Kidney (tissue), 14 donors: ENCODE results near the gene ZNF789. TPM values are rescaled to one million over a fixed set of nuclear protein-coding genes. Genes with fewer than 3 reads are reported as not detected.

Source experiments
- DNase-seq, 5 donors: peaks; one replicate each; pipeline ENCODE4 v3.0.0-alpha.2; 2013 to 2020
- FAIRE-seq: peaks from 2 replicates; lab custom pipeline; 2012; peaks lifted over from hg19 to GRCh38; lab: Jason Lieb, UNC
- H3K27ac ChIP-seq, 2 donors: one replicate each; pipeline ENCODE4 v1.7.0; 2013; ENCODE audit warnings: low read depth in 2 of 2, low read length in 2 of 2, inconsistent platforms in 1 of 2
- H3K27me3 ChIP-seq: one replicate; pipeline ENCODE4 v1.7.1; 2013; ENCODE audit warnings: low read length, inconsistent platforms; ENCODE audit not compliant: control insufficient read depth, insufficient read depth
- H3K36me3 ChIP-seq, 3 donors: one replicate each; pipeline versions ENCODE4 v1.7.0 to v1.7.1; 2013; ENCODE audit warnings: low read length in 3 of 3, control low read depth in 1 of 3, inconsistent platforms in 1 of 3; ENCODE audit not compliant: insufficient read depth in 3 of 3, control insufficient read depth in 2 of 3
- H3K4me1 ChIP-seq, 3 donors: one replicate each; pipeline versions ENCODE4 v1.7.0 to v1.7.1; 2013; ENCODE audit warnings: low read length in 3 of 3, inconsistent platforms in 1 of 3, low read depth in 1 of 3; ENCODE audit not compliant: control insufficient read depth in 2 of 3, insufficient read depth in 2 of 3
- H3K4me3 ChIP-seq, 3 donors: one replicate each; pipeline versions ENCODE4 v1.7.0 to v1.8.1; 2013; ENCODE audit warnings: low read length in 3 of 3, control low read depth in 1 of 3, inconsistent platforms in 1 of 3
- H3K9ac ChIP-seq, 3 donors: one replicate each; pipeline versions ENCODE4 v1.7.0 to v1.7.1; 2013; ENCODE audit warnings: low read length in 3 of 3, control low read depth in 1 of 3, inconsistent platforms in 1 of 3
- H3K9me3 ChIP-seq, 3 donors: one replicate each; pipeline versions ENCODE4 v1.7.0 to v1.7.1; 2013; ENCODE audit warnings: low read length in 3 of 3, control low read depth in 1 of 3, inconsistent platforms in 1 of 3; ENCODE audit not compliant: control insufficient read depth in 2 of 3, insufficient read depth in 1 of 3
- intact Hi-C: fragments of 100-400 bp; cut with DNase I; formaldehyde crosslinking; loops from one replicate; pipeline ENCODE4 v1.11.1; 2022
- polyA plus RNA-seq: library from polyadenylated mRNA; stranded (reverse); fragments of 350-450 nt; fragmentation: Illumina TruSeq; extraction: RNeasy Lipid Tissue Mini Kit (QIAGEN cat#74804); gene quantifications from one replicate; pipeline ENCODE4 v1.2.3, GENCODE V29; 2014; ENCODE audit warnings: low read depth, low replicate concordance; ENCODE audit not compliant: insufficient read depth
- total RNA-seq: library from RNA; stranded (reverse); fragmentation: NEBNext Ultra II Directional; extraction: Animal tissue kit (Norgen Biotek cat#: 25700); gene quantifications from one replicate; pipeline ENCODE4 v1.2.1, GENCODE V29; 2021
- TF ChIP-seq, protein P1 (sequence below): IDR thresholded peaks from 3 replicates; pipeline ENCODE4 v1.5.1; 2012; ENCODE audit warnings: mild to moderate bottlenecking, moderate library complexity, borderline replicate concordance; ENCODE audit not compliant: insufficient read depth; ENCODE audit errors: extremely low read depth
- donor health status: control.
- donor health status: control.
- donor health status: control.
- donor health status: control.
- donor health status: control.
- donor health status: DM: yes; HTN: yes; CAD: no.
- donor health status: Normal renal cell carcinoma (clear cell type).

Gene ZNF789
- total and polyA plus RNA-seq, 2 donors from 2014 or later: 10.6 to 14.8 TPM

DNA sequence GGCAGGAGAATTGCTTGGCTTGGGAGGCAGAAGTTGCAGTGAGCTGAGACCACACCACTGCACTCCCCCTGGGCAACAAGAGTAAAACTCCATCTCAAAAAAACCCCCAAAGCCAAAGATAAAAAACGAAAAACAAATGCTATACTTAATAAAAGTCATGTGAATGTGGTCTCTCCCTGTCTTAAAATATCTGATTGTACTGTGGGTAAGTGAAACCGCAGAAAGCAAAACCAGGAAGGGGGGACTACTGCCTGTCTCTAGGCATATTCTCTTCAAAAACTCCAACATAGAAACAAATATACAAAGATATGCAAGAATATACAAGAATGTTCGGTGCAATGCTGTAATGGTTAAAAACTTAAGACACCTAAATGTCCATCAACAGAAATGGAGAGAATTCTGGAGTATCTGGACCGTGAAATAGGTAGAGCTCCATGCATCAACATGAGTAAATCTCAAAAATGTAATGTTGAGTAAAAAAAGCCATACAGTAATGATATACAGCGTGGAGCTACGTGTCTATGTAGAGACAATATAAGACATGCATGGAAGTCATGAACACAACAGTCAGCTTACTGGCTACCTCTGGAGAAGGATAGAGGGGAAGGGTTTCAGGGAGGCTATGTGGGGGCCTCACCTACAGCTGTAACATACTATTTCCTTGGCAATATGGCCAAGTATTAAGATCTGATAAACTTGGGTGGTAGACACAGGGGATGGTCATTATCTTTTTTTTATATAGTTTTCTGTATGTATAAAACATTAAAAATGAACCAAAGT lies 25.3 kb downstream of the ZNF789 start:
- TF ChIP-seq, protein P1, sequence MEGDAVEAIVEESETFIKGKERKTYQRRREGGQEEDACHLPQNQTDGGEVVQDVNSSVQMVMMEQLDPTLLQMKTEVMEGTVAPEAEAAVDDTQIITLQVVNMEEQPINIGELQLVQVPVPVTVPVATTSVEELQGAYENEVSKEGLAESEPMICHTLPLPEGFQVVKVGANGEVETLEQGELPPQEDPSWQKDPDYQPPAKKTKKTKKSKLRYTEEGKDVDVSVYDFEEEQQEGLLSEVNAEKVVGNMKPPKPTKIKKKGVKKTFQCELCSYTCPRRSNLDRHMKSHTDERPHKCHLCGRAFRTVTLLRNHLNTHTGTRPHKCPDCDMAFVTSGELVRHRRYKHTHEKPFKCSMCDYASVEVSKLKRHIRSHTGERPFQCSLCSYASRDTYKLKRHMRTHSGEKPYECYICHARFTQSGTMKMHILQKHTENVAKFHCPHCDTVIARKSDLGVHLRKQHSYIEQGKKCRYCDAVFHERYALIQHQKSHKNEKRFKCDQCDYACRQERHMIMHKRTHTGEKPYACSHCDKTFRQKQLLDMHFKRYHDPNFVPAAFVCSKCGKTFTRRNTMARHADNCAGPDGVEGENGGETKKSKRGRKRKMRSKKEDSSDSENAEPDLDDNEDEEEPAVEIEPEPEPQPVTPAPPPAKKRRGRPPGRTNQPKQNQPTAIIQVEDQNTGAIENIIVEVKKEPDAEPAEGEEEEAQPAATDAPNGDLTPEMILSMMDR: no peak
- Histone ChIP-seq H3K9me3 (peaks cover 0 to 11% (median 2%) of the 10 kb centered on the region in 3 donors), H3K4me1 (peaks cover 0 to 14% (median 8%) of the 10 kb centered on the region in 3 donors), H3K36me3 (peaks cover 8 to 14% (median 12%) of the 10 kb centered on the region in 3 donors), H3K27ac (no peak overlapping the region), H3K4me3 (peak overlapping the region; percentile 57 to 82 (median 82)), H3K27me3 (no peaks in the 10 kb centered on the region), H3K9ac (peak overlapping the region in 1 of 3 donors; percentile 71)
- FAIRE-seq: no peak
- no peak for DNase-seq
- intact Hi-C loops: no loop called here

DNA sequence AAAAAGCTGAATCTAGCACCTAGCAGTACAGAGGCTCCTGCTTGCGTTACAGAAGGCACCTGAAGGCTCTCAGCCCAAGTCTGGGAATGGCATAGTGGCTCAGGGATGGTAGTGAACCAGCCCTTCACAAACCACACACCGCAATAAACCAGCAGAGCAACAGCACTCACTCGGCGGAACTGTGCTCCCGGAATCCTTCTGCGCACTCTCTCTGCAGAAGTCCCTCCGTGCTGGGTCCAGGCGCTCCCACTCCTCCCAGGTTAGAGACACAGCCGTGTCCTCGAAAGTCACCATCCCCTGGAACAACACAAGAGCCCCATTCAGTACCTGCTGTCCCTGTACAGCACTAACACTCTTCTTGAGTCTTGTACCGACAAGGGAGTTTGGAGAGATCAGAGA lies 25.9 kb downstream of the ZNF789 start:
- no peak for FAIRE-seq
- Histone ChIP-seq H3K36me3 (peaks cover 7 to 11% (median 10%) of the 10 kb centered on the region in 3 donors), H3K27me3 (no peaks in the 10 kb centered on the region), H3K9me3 (peaks cover 0 to 9% (median under 1%) of the 10 kb centered on the region in 3 donors), H3K27ac (no peak overlapping the region), H3K9ac (peak overlapping the region in 2 of 3 donors; percentile 42 to 71), H3K4me1 (peaks cover 0 to 14% (median 8%) of the 10 kb centered on the region in 3 donors), H3K4me3 (peak overlapping the region; percentile 57 to 82 (median 82))
- intact Hi-C loops: no loop called here
- TF ChIP-seq, protein P1: no peak
- DNase-seq: no peak

GRCh38 chr7:99499371-99499720 lies 26.7 kb downstream of the ZNF789 start:
- H3K36me3 ChIP-seq: peaks cover 0 to 3% (median 2%) of the 10 kb centered on the region in 3 donors
- DNase-seq: peak in 1 of 5 donors; percentile 19
- no peak for FAIRE-seq
- intact Hi-C loops: no loop called here
- H3K4me1 ChIP-seq: peaks cover 0 to 16% (median 8%) of the 10 kb centered on the region in 3 donors
- TF ChIP-seq, protein P1: no peak
- H3K27ac ChIP-seq: peak overlapping the region; percentile 88 to 91
- peaks cover 0 to under 1% (median 0%) of the 10 kb centered on the region in 3 donors for H3K9me3 ChIP-seq
- H3K27me3 ChIP-seq: no peaks in the 10 kb centered on the region
- H3K4me3 ChIP-seq: peak overlapping the region; percentile 82 to 99 (median 98)
- H3K9ac ChIP-seq: peak overlapping the region; percentile 70 to 94 (median 80)
